Pancreas (tissue), 10 donors: ENCODE data around the gene B3GALT5. TPM values are rescaled to one million over a fixed set of nuclear protein-coding genes. Genes with fewer than 3 reads are reported as not detected.

ENCODE experiments used
- ATAC-seq, 4 donors: fragments of 200-7000 bp; cut with Tn5 transposase; one replicate each; pipeline versions ENCODE4 v1.8.0 to v1.9.1; 2020; ENCODE audit warnings: mild to moderate bottlenecking in 4 of 4, moderate library complexity in 4 of 4
- DNase-seq, 6 donors: peaks; one replicate each; pipeline ENCODE4 v3.0.0-alpha.2; 2020
- FAIRE-seq: peaks from 2 replicates; lab custom pipeline; 2012; peaks lifted over from hg19 to GRCh38; lab: Jason Lieb, UNC
- H3K27ac ChIP-seq, 4 donors: fragments of 200-600 bp; sonication (generic); 1 replicate in 3 of 4; 2 replicates in 1 of 4; pipeline versions ENCODE4 v1.5.0 to v1.8.0; 2020
- H3K27me3 ChIP-seq, 4 donors: fragments of 200-600 bp; one replicate each; pipeline ENCODE4 v1.8.0; 2021
- H3K36me3 ChIP-seq, 3 donors: fragments of 200-600 bp; sonication (generic) in 1 of 3; one replicate each; pipeline versions ENCODE4 v1.5.0 to v1.8.0; 2020 to 2021
- H3K4me1 ChIP-seq, 3 donors: fragments of 200-600 bp; one replicate each; pipeline ENCODE4 v1.8.0; 2021
- H3K4me3 ChIP-seq, 4 donors: fragments of 200-600 bp; sonication (generic) in 2 of 4; one replicate each; pipeline versions ENCODE4 v1.5.0 to v1.8.0; 2020 to 2021
- H3K9me3 ChIP-seq, 4 donors: fragments of 200-600 bp; one replicate each; pipeline ENCODE4 v1.8.0; 2021
- CTCF ChIP-seq, 4 donors: fragments of 200-600 bp; sonication (generic) in 3 of 4; IDR thresholded peaks; one replicate each; pipeline versions ENCODE4 v1.5.0 to v1.8.0; 2021; ENCODE audit warnings: antibody characterized with exemption in 4 of 4
- WGBS, 2 donors: extraction: QIAGEN DNeasy Blood & Tissue Kit; methylation state at CpG; one replicate each; pipeline ENCODE4 v1.1.7; 2013; 5-methylcytosine and 5-hydroxymethylcytosine counted together
- intact Hi-C, 3 donors: fragments of 100-400 bp; cut with DNase I; formaldehyde crosslinking; loops; one replicate each; pipeline versions ENCODE4 v1.11.1 to v1.14.2; 2022
- polyA plus RNA-seq, 2 donors: library from polyadenylated mRNA; stranded (reverse); fragments of 200-250 nt; gene quantifications; one replicate each; pipeline ENCODE4 v1.2.3, GENCODE V29; 2013
- total RNA-seq, 6 donors: library from RNA; stranded (reverse); fragmentation: NEBNext Ultra II Directional in 4 of 6; extraction: Animal tissue kit (Norgen Biotek cat#: 25700) in 4 of 6; gene quantifications; one replicate each; pipeline versions ENCODE4 v1.2.1 to v1.2.4, GENCODE V29; 2021 to 2023
- donor health status: healthy with polysubstance abuse.
- donor health status: DM: no; HTN: no; CAD: no; lungs with moderate emphysema.
- donor health status: DM: no; HTN: no; CAD: no.
- donor health status: control.
- donor health status: control.
- donor health status: Bipolar disorder and iron deficiency.
- donor health status: DM: yes; HTN: yes; CAD: no.
- donor health status: DM: no; HTN: no; CAD: no.
- donor health status: DM: no; HTN: no; CAD: no.
- donor health status: DM: yes; HTN: yes; CAD: no.

B3GALT5 gene
- total and polyA plus RNA-seq, 8 donors = 2.0 to 8.1 (median 4.0) TPM

GRCh38 chr21:39628385-39628784 lies 15.6 kb downstream of the B3GALT5 start:
- no peak for TF ChIP-seq CTCF (IDR thresholded peaks at IDR 0.05)
- H3K36me3 ChIP-seq = no peaks in the 10 kb centered on the region
- no peak overlapping the region for H3K4me3 ChIP-seq
- ATAC-seq (no peak), FAIRE-seq (no peak), DNase-seq (no peak)
- no peaks in the 10 kb centered on the region for H3K27me3 ChIP-seq
- intact Hi-C loops = no loop called here
- WGBS, 2 donors = 72 to 78% methylated on average over 8 of the region's 8 CpGs
- no peaks in the 10 kb centered on the region for H3K4me1 ChIP-seq
- no peaks in the 10 kb centered on the region for H3K9me3 ChIP-seq
- no peak overlapping the region for H3K27ac ChIP-seq

- Histone ChIP-seq H3K4me3 (no peak overlapping the region), H3K27ac (peak overlapping the region in 2 of 4 donors; percentile 1 to 20), H3K4me1 (no peaks in the 10 kb centered on the region), H3K36me3 (no peaks in the 10 kb centered on the region), H3K9me3 (no peaks in the 10 kb centered on the region), H3K27me3 (no peaks in the 10 kb centered on the region)
- DNase-seq (no peak), FAIRE-seq (no peak), ATAC-seq (peak in 3 of 4 donors; percentile 51 to 57 (median 52))
- intact Hi-C loops = no loop called here
- 50 to 51% methylated on average over 8 of the region's 8 CpGs for WGBS, 2 donors
- TF ChIP-seq CTCF (IDR thresholded peaks at IDR 0.05) = no peak
Measured at GRCh38 chr21:39630191-39630591, 17.5 kb downstream of the B3GALT5 start.

GRCh38 chr21:39630827-39631226 lies 18.1 kb downstream of the B3GALT5 start:
- H3K9me3 ChIP-seq = no peaks in the 10 kb centered on the region
- 7 to 12% methylated on average over 2 of the region's 2 CpGs for WGBS, 2 donors
- intact Hi-C loops = no loop called here
- FAIRE-seq (no peak), ATAC-seq (peak; percentile 31 to 77 (median 68)), DNase-seq (no peak)
- H3K27me3 ChIP-seq = no peaks in the 10 kb centered on the region
- no peaks in the 10 kb centered on the region for H3K36me3 ChIP-seq
- no peak overlapping the region for H3K4me3 ChIP-seq
- no peaks in the 10 kb centered on the region for H3K4me1 ChIP-seq
- peak overlapping the region in 1 of 4 donors; percentile 20 for H3K27ac ChIP-seq
- no peak for TF ChIP-seq CTCF (IDR thresholded peaks at IDR 0.05)

- H3K27me3 ChIP-seq = no peaks in the 10 kb centered on the region
- H3K27ac ChIP-seq = no peak overlapping the region
- H3K36me3 ChIP-seq = no peaks in the 10 kb centered on the region
- intact Hi-C loops = no loop called here
- 82% methylated on average over 10 of the region's 10 CpGs for WGBS, 2 donors
- DNase-seq = no peak
- TF ChIP-seq CTCF (IDR thresholded peaks at IDR 0.05) = no peak
- H3K4me3 ChIP-seq = no peak overlapping the region
- no peak for FAIRE-seq
- H3K4me1 ChIP-seq = peaks cover 0 to 2% (median 0%) of the 10 kb centered on the region in 3 donors
- no peaks in the 10 kb centered on the region for H3K9me3 ChIP-seq
- no peak for ATAC-seq
Measured at GRCh38 chr21:39631842-39632562, 19.3 kb downstream of the B3GALT5 start.

- Histone ChIP-seq H3K27me3 (no peaks in the 10 kb centered on the region), H3K27ac (no peak overlapping the region), H3K9me3 (no peaks in the 10 kb centered on the region), H3K4me1 (peaks cover 3 to 8% (median 5%) of the 10 kb centered on the region in 3 donors), H3K36me3 (no peaks in the 10 kb centered on the region), H3K4me3 (no peak overlapping the region)
- no peak for TF ChIP-seq CTCF (IDR thresholded peaks at IDR 0.05)
- ATAC-seq (no peak), FAIRE-seq (no peak), DNase-seq (no peak)
- intact Hi-C loops = no loop called here
- 100% methylated on average over 1 of the region's 1 CpG for WGBS, 2 donors
Measured at GRCh38 chr21:39632796-39633442, 20.2 kb downstream of the B3GALT5 start.
